Epithelial cell of prostate (primary cell): ENCODE data around the gene SPANXN3.
"Not testable (repeated sequence)": the region's sequence is repeated elsewhere in the genome, so short reads cannot be mapped to it uniquely, and the experiment has no call there.

Source experiments
- DNase-seq: peaks from one replicate; pipeline ENCODE4 v3.0.0-alpha.2; 2011; ENCODE audit warnings: low read depth, low spot score
- H3K27ac ChIP-seq: fragments of 450-650 bp; 2 replicates; pipeline ENCODE4 v1.5.1; 2017; ENCODE audit warnings: mild to moderate bottlenecking

Gene SPANXN3

GRCh38 chrX:143517375-143517774 lies at the start of gene SPANXN3:
SPANXN3 (minus strand) TSS chrX:143517475; CDS start chrX:143517391, 84 bp downstream.
- H3K27ac ChIP-seq, DNase-seq: not testable (repeated sequence)

- no peak for DNase-seq
- H3K27ac ChIP-seq = no peak overlapping the region
Observed at GRCh38 chrX:143536176-143536575, 18.9 kb upstream of the SPANXN3 start.

GRCh38 chrX:143502196-143502595 lies 15.1 kb downstream of the SPANXN3 start:
- not testable (repeated sequence) for DNase-seq

GRCh38 chrX:143500751-143501150 lies 16.5 kb downstream of the SPANXN3 start:
- DNase-seq = no peak
- H3K27ac ChIP-seq = no peak overlapping the region

More at GRCh38 chrX:143502196-143502595, 15.1 kb downstream of the SPANXN3 start:
- H3K27ac ChIP-seq = not testable (repeated sequence)

- DNase-seq = no peak
- H3K27ac ChIP-seq = no peak overlapping the region
Observed at GRCh38 chrX:143486105-143486504, 31.2 kb downstream of the SPANXN3 start.

- DNase-seq = no peak
- no peak overlapping the region for H3K27ac ChIP-seq
Observed at GRCh38 chrX:143476751-143477150, 40.5 kb downstream of the SPANXN3 start.

- DNase-seq = no peak
- no peak overlapping the region for H3K27ac ChIP-seq
Observed at GRCh38 chrX:143472347-143472938, 44.8 kb downstream of the SPANXN3 start.

GRCh38 chrX:143466130-143466529 lies 51.1 kb downstream of the SPANXN3 start:
- H3K27ac ChIP-seq = no peak overlapping the region
- no peak for DNase-seq

GRCh38 chrX:143462696-143463095 lies 54.6 kb downstream of the SPANXN3 start:
- no peak overlapping the region for H3K27ac ChIP-seq
- no peak for DNase-seq

- no peak overlapping the region for H3K27ac ChIP-seq
- no peak for DNase-seq
Observed at GRCh38 chrX:143461606-143462005, 55.7 kb downstream of the SPANXN3 start.
